Raji (cell line): ENCODE data around the gene LRRC10.

ENCODE experiments used
- POLR2A ChIP-seq: IDR thresholded peaks from 2 replicates; pipeline ENCODE4 v1.6.1; 2011; ENCODE audit warnings: low read depth, low read length, control low read depth; ENCODE audit not compliant: insufficient read depth

Gene LRRC10

GRCh38 chr12:69589082-69589481, 21.6 kb downstream of the LRRC10 start:
- TF ChIP-seq POLR2A, result no peak

GRCh38 chr12:69588527-69588926, 22.2 kb downstream of the LRRC10 start:
- no peak for TF ChIP-seq POLR2A

DNA sequence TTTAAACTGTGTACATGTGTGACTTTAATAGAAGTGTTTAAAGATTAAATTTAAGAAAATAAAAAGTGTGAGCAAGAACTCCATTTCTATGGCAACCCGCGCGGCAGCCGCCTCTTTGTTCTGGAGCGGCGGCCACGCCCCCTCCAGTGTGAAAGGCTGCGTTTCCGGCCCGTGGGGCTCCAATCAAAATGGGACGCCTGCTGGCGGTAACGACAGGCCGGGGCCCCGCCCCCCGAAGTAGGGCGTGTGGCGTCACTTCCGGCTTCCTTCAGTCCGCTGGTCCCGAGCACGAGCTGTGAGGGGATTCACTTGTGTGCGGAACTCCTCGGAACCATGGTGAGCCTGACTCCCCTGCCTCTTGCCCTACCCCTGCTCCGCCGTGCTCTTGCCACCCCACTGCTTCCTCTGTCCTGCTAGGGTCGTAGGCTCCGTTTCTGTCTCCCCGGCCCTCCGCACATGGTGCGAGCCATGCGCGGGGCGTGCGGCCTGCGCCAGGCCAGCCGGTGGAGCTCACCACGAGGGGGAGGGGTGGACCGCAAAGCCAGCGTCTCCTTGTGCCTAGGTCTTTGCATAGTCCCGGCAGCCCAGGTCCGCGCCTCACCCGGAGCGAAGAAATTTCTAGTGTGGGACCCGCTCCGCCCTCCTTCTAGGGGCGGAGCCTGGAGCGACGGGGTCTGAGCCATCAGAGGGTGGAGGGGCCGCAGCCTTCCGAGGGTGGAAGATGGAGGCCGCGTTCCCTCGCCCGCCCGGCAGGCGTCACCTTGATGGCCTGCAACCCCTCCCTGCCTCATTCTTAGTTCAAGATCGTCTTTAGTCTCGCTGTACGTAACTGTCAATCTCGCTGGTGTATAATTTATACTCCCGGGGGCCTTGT, 25.3 kb downstream of the LRRC10 start, which contains the start of gene CCT2:
TSS of gene CCT2 (plus strand) at position 271 of the 874 bp plus-strand sequence. CDS start at position 334, 63 bp downstream.
- peak; percentile 100 for TF ChIP-seq POLR2A

- TF ChIP-seq POLR2A, result no peak
Observed at GRCh38 chr12:69583203-69583602, 27.5 kb downstream of the LRRC10 start.

DNA sequence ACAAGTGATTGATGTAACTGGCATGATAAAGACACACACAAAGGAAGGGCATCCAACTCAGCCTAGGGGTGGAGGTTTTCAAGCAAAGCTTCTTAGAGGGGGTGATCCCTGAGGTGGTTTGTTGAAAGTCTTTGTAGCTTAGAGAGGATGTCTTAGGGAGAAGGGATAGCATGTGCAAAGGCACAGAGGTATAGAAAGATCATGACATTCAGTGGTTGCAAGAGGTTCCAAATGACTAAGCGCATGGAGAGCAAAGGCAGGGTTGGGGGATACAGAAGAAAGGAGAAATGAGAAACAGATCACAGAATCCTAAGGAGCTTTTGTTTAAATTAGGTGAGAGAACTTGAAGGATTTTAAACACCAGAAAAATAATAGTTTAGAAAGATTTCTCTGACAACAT, 30.6 kb downstream of the LRRC10 start:
- no peak for TF ChIP-seq POLR2A

GRCh38 chr12:69579029-69579428, 31.7 kb downstream of the LRRC10 start:
- TF ChIP-seq POLR2A, result no peak

DNA sequence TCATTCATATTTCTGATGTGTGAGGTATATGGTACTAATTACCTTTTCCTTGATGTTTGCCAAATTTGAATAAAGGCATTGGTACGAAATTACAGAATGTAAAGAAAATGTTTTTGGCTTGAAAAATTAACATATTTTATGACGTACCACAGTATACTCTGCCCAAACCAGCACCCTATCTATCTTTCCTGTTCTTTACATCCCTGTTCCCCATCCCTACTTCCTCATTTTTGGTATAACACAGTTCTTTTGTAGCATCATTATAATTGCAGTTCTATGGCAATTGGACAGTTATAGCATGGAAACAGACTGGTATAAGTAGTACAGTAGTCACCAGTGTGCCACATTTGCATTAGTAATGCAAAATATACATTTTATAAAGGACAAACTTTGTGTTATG, 32.4 kb downstream of the LRRC10 start:
- no peak for TF ChIP-seq POLR2A

GRCh38 chr12:69575346-69575745, 35.4 kb downstream of the LRRC10 start:
- TF ChIP-seq POLR2A, result no peak

DNA sequence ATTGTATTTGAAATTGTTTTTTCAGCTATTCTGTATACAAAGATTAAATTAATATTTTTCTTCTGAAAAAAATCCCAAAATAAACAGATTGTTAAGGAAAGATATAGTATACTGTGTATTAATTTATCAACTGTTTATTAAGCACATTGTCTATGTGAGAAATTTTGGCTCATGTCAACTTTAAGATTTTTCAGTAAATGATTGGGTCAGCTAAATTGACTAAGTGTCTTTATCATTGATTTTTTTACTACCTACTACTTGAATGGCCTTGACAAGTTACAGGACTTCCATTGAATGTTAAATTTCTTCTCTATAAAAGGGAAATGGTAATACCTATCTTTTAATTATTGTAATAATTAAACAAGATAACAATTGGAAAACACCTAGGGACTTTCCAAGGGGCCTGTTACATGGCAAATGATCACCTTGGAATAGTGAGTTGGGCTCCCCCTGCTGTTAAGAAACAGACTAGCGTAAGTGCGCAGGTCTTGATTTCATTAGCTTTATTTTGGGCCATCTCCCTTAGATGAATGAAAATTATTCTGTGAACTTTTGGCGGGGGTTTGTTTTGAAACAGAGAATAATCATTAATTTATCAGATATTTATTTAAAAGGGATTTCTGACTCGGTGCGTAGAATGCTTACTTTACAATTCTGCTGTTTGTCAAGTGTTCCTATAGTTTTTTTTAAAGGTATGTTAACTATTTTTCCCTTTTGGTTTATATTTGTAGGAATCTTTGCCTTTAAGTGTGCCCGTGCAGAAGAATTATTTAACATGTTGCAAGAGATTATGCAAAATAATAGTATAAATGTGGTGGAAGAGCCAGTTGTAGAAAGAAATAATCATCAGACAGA, 39.9 kb downstream of the LRRC10 start:
- TF ChIP-seq POLR2A, result no peak

DNA sequence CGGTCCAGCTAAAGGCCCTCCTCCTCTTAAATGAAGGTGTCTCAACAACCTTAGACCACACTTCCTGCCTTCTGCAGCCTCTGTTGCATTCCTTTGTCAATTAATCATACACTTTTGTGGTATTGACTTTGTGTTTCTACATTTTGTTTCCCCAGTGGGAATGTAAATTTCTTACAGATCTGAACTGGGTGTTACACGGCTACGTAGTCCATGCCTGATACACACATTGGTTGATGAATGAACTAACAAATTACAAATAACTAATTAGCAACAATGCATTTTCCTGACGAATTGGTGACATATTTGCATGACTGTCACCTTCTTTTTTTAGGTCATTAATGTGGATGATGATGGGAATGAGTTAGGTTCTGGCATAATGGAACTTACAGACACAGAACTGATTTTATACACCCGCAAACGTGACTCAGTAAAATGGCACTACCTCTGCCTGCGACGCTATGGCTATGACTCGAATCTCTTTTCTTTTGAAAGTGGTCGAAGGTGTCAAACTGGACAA, 40.6 kb downstream of the LRRC10 start:
- no peak for TF ChIP-seq POLR2A

DNA sequence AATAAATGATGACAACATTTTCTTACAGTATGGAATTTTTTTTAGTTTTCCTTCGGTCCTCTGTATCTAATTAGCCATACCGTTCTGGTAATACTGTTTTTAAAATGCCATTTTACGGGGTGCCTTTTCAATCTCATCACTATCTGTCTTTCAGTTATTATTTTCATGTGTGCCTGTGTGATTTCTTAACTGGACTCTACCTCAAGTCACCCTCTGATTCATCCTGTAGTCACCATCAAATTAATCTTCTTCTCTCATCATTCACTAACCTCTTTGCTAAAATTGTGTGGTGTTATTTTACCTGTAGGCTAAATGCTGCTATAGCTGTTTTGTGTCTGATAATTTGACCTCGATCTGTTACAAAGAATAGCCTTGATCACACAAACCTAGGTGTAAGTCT, 41.5 kb downstream of the LRRC10 start:
- TF ChIP-seq POLR2A, result no peak

GRCh38 chr12:69566603-69567002, 44.1 kb downstream of the LRRC10 start:
- no peak for TF ChIP-seq POLR2A

- TF ChIP-seq POLR2A, result no peak
Observed at GRCh38 chr12:69563166-69563762, 47.4 kb downstream of the LRRC10 start.
